Heart right ventricle (tissue), 16 donors: ENCODE measurements around the gene ACTL7B. TPM values are rescaled to one million over a fixed set of nuclear protein-coding genes. Genes with fewer than 3 reads are reported as not detected.

Experiments used
- ATAC-seq, 8 donors: fragments of 200-7000 bp; cut with Tn5 transposase; one replicate each; pipeline ENCODE4 v1.9.1; 2020; ENCODE audit warnings: mild to moderate bottlenecking in 8 of 8, moderate library complexity in 8 of 8, moderate number of reproducible peaks in 1 of 8
- DNase-seq, 2 donors: peaks; one replicate each; pipeline ENCODE4 v3.0.0-alpha.2; 2020
- H3K27ac ChIP-seq, 10 donors: fragments of 200-600 bp; sonication (generic) in 2 of 10; one replicate each; pipeline versions ENCODE4 v1.5.0 to v1.8.0; 2020 to 2022; ENCODE audit warnings: mild to moderate bottlenecking in 3 of 10
- H3K27me3 ChIP-seq, 7 donors: fragments of 200-600 bp; one replicate each; pipeline ENCODE4 v1.8.0; 2021 to 2022; ENCODE audit warnings: mild to moderate bottlenecking in 2 of 7
- H3K36me3 ChIP-seq, 9 donors: fragments of 200-600 bp; sonication (generic) in 1 of 9; one replicate each; pipeline versions ENCODE4 v1.5.0 to v1.8.0; 2020 to 2022; ENCODE audit warnings: mild to moderate bottlenecking in 2 of 9
- H3K4me1 ChIP-seq, 9 donors: fragments of 200-600 bp; sonication (generic) in 1 of 9; one replicate each; pipeline versions ENCODE4 v1.5.0 to v1.8.0; 2020 to 2022; ENCODE audit warnings: mild to moderate bottlenecking in 4 of 9
- H3K4me3 ChIP-seq, 10 donors: fragments of 200-600 bp; sonication (generic) in 2 of 10; one replicate each; pipeline versions ENCODE4 v1.5.0 to v1.8.0; 2020 to 2022; ENCODE audit warnings: mild to moderate bottlenecking in 7 of 10, moderate library complexity in 2 of 10
- H3K9me3 ChIP-seq, 11 donors: fragments of 200-600 bp in 10 of 11; sonication (generic) in 2 of 11; one replicate each; pipeline versions ENCODE4 v1.5.0 to v1.8.0; 2013 to 2022; ENCODE audit warnings: mild to moderate bottlenecking in 2 of 11, control low read depth in 1 of 11, moderate library complexity in 1 of 11
- CTCF ChIP-seq, 9 donors: fragments of 200-600 bp; sonication (generic) in 2 of 9; IDR thresholded peaks; one replicate each; pipeline versions ENCODE4 v1.5.0 to v1.8.0; 2021 to 2022; ENCODE audit warnings: antibody characterized with exemption in 9 of 9, mild to moderate bottlenecking in 5 of 9, moderate library complexity in 1 of 9
- WGBS, 2 donors: extraction: QIAGEN DNeasy Blood & Tissue Kit; methylation state at CpG; one replicate each; pipeline ENCODE4 v1.1.7; 2013; ENCODE audit warnings: inconsistent platforms in 1 of 2; 5-methylcytosine and 5-hydroxymethylcytosine counted together
- intact Hi-C, 10 donors: fragments of 100-400 bp; cut with DNase I; formaldehyde crosslinking; loops; one replicate each; pipeline versions ENCODE4 v1.11.1 to v1.14.2; 2022
- polyA plus RNA-seq, 2 donors: library from polyadenylated mRNA; stranded (reverse); fragments of 200-250 nt; gene quantifications; one replicate each; pipeline ENCODE4 v1.2.3, GENCODE V29; 2013
- total RNA-seq, 10 donors: library from RNA; stranded (reverse); fragmentation: NEBNext Ultra II Directional in 3 of 10; extraction: Animal tissue kit (Norgen Biotek cat#: 25700) in 3 of 10; gene quantifications; one replicate each; pipeline versions ENCODE4 v1.2.1 to v1.2.4, GENCODE V29; 2021 to 2023
- donor health status: Arrhythmogenic right ventricular cardiomyopathy.
- donor health status: ischemic (EF 13 %, LVEDD 7.1; RV severe dilation, severe dysfunction).
- donor health status: healthy with polysubstance abuse.
- donor health status: DM: no; HTN: yes; CAD: no.
- donor health status: DM: no; HTN: no; CAD: no.
- donor health status: ischemic (EF 25% LVEDD 6.9; RV normal size, moderate dysfunction).
- donor health status: ischemic (EF 25% LVEDD 5.7; RV mildly dilated, moderate dysfunction).
- donor health status: healthy.
- donor health status: DM: yes; HTN: yes; CAD: no.
- donor health status: Ischemic cardiomyopathy.
- donor health status: ischemic (EF 35%, LVEDD 5.7; RV mildly dilated, moderate dysfunction).
- donor health status: nonischemic (EF 11% LVEDD 7.7; RV severe dilation, severe dysfunction).
- donor health status: DM: yes; HTN: yes; CAD: no.
- donor health status: PGD.
- donor health status: ischemic (EF 29% LVEDD 5.4; RV normal size, mild dysfunction).
- donor health status: nonischemic (EF 23%, LVEDD 6.1; RV moderate dilation, normal function).

Gene ACTL7B
- total and polyA plus RNA-seq, 12 donors: not detected

- no peak overlapping the region for H3K27ac ChIP-seq
- DNase-seq (no peak), ATAC-seq (no peak)
- H3K4me1 ChIP-seq: peaks cover 0 to 4% (median 0%) of the 10 kb centered on the region in 9 donors
- peaks cover 0 to 100% (median 41%) of the 10 kb centered on the region in 9 donors for H3K36me3 ChIP-seq
- H3K4me3 ChIP-seq: no peak overlapping the region
- H3K27me3 ChIP-seq: no peaks in the 10 kb centered on the region
- intact Hi-C loops: loop anchor here in 2 of 10 donors (10.0 kb wide), 2 partner anchors 72 to 442 kb away; partner anchors contain the start of gene EPB41L4B (in 1 of the 2)
- WGBS, 2 donors: 97 to 99% methylated on average over 3 of the region's 3 CpGs
- peaks cover 0 to 8% (median 0%) of the 10 kb centered on the region in 11 donors for H3K9me3 ChIP-seq
- no peak for TF ChIP-seq CTCF (IDR thresholded peaks at IDR 0.05)
Observed at GRCh38 chr9:108883085-108883484, 27.3 kb upstream of the ACTL7B start.

GRCh38 chr9:108882052-108882888 lies 26.5 kb upstream of the ACTL7B start:
- H3K27me3 ChIP-seq: no peaks in the 10 kb centered on the region
- intact Hi-C loops: loop anchor here in 2 of 10 donors (10.0 kb wide), 2 partner anchors 73 to 443 kb away; partner anchors contain the start of gene EPB41L4B (in 1 of the 2)
- peaks cover 0 to 4% (median 0%) of the 10 kb centered on the region in 9 donors for H3K4me1 ChIP-seq
- no peak for DNase-seq
- no peak for ATAC-seq
- peaks cover 0 to 8% (median 0%) of the 10 kb centered on the region in 11 donors for H3K9me3 ChIP-seq
- peaks cover 0 to 100% (median 43%) of the 10 kb centered on the region in 9 donors for H3K36me3 ChIP-seq
- H3K4me3 ChIP-seq: no peak overlapping the region
- no peak overlapping the region for H3K27ac ChIP-seq
- 96 to 97% methylated on average over 6 of the region's 6 CpGs for WGBS, 2 donors
- no peak for TF ChIP-seq CTCF (IDR thresholded peaks at IDR 0.05)

- 80 to 85% methylated on average over 3 of the region's 3 CpGs for WGBS, 2 donors
- ATAC-seq (no peak), DNase-seq (no peak)
- intact Hi-C loops: loop anchor here in 2 of 10 donors (10.0 kb wide), 2 partner anchors 74 to 444 kb away; partner anchors contain the start of gene EPB41L4B (in 1 of the 2)
- TF ChIP-seq CTCF (IDR thresholded peaks at IDR 0.05): no peak
- H3K4me1 ChIP-seq: no peaks in the 10 kb centered on the region
- H3K27ac ChIP-seq: no peak overlapping the region
- H3K9me3 ChIP-seq: peaks cover 0 to 8% (median 0%) of the 10 kb centered on the region in 11 donors
- no peak overlapping the region for H3K4me3 ChIP-seq
- peaks cover 0 to 100% (median 56%) of the 10 kb centered on the region in 9 donors for H3K36me3 ChIP-seq
- H3K27me3 ChIP-seq: no peaks in the 10 kb centered on the region
Observed at GRCh38 chr9:108880738-108881316, 25.0 kb upstream of the ACTL7B start.

GRCh38 chr9:108877524-108877923 lies 21.7 kb upstream of the ACTL7B start:
- intact Hi-C loops: no loop called here
- Histone ChIP-seq H3K4me3 (no peak overlapping the region), H3K27ac (no peak overlapping the region), H3K36me3 (peaks cover 0 to 100% (median 80%) of the 10 kb centered on the region in 9 donors), H3K9me3 (no peaks in the 10 kb centered on the region), H3K4me1 (no peaks in the 10 kb centered on the region), H3K27me3 (no peaks in the 10 kb centered on the region)
- TF ChIP-seq CTCF (IDR thresholded peaks at IDR 0.05): no peak
- DNase-seq (no peak), ATAC-seq (no peak)
- WGBS, 2 donors: 95 to 97% methylated on average over 2 of the region's 2 CpGs
